NCI-H1436 (cell line): ENCODE results near the gene HMGCLL1.

Experiments used
- DNase-seq: peaks from one replicate; lab custom pipeline; 2025; lab: John Stamatoyannopoulos, UW

Gene HMGCLL1

DNA sequence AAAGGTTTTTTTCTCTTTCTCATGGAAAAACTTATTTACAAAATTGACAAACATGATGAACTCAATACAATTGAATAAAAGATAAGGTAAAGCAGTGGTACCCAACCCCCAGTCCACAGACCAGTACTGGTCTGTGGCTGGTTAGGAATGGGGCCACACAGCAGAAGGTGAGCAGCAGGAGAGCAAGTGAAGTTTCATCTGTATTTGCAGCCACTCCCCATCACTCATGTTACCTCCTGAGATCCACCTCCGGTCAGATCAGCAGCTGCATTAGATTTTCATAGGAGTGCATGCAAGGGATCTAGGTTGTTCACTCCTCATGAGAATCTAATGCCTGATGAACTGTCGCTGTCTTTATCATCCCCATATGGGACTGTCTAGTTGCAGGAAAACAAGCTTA, 47.5 kb downstream of the HMGCLL1 start:
- no peak for DNase-seq

DNA sequence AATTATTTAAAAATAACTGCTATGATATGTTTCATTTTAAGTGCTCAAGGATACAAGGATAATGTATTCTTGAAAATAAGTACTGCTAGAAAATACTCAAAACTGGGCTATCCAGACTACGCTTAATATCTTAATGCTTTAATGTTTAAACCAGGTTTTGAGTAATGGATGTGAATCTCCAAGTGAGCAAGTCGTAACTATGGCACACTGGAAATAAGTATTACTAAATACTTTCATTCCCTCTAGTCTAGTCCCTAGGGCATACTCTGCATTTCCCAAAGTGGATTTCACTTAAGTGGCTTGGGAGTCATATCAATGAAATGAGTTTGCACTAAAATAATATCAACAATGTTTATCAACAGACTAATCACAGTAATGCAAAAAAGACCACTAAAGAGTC, 48.1 kb downstream of the HMGCLL1 start:
- no peak for DNase-seq

DNA sequence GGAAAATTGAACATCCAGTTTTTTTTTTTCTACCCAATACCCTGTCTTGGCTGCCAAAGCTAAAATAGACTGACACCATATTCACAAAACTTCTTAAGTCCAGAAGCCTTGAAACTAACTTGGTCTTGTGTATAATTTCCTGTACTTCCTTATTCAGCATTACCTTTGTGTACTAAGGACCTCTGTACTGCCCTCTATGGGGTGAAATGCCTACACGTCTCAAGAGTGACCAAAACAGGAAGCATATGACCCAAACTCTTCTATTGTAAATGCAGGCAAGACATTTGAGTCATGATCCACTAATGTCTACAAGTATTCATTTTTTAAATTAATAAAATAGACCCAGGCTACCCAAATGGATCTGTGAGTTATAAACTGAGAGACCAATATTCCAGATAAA, 50.4 kb downstream of the HMGCLL1 start:
- DNase-seq: no peak

DNA sequence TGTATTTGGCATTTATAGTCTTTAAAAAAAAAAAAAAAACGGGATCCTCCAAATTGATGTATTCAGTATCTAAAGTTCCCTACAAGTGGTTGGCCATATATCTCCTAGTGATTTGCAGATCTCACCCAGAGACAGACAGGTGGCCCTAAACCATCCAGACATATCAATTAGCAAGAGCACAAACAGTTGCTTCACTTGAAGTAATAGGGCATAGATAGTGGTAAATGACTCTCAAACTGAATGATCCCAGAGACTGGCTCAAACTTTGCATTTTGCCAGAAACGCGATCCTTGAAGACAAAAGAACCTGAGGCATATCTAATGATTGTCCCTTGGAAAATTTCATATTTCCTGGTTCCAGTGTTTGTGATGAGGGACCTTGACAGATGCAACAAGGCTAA, 54.6 kb downstream of the HMGCLL1 start:
- DNase-seq: no peak

DNA sequence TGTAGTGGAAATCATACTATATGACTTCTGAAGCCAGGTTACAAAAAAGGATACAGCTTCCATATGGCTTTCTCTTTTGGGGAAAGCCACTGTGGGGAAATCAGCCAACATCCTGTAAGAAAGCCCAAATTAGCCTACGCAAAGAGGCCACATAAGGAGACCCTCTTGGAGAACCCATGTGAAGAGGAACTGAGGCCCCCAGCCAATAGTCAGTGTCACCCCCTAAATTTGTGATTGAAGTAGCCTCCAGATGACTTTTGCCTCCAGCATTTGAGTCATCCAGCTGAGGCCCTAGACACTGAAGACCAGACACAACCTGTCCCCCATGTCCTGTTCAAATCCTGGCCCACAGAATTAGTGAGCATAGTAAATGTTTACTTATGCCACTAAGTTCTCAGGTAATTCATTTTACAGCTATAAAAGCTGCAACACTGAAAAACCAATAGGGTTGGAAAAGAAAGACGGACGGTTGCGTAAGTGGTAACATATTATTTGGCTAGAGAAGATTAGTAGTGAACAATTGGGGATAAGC, 60.4 kb downstream of the HMGCLL1 start:
- no peak for DNase-seq

DNA sequence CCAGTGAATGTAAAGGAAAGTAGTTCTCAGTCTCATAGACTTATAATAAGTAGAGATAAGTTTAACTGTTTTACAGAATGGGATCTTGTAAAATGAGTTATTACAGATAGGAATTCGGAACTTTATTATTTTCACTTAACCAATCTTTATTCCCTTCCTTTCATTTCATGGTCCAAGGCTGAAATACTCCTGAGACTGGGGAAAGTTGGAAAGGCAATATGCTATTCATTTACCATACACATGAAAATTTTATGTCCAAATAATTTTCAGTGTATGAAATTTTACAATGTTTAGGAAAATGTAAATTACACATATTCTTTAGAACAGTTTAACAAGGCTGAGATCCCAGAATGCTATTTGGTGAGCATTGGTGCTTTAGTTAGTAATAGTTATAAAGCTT, 62.3 kb downstream of the HMGCLL1 start:
- DNase-seq: no peak

DNA sequence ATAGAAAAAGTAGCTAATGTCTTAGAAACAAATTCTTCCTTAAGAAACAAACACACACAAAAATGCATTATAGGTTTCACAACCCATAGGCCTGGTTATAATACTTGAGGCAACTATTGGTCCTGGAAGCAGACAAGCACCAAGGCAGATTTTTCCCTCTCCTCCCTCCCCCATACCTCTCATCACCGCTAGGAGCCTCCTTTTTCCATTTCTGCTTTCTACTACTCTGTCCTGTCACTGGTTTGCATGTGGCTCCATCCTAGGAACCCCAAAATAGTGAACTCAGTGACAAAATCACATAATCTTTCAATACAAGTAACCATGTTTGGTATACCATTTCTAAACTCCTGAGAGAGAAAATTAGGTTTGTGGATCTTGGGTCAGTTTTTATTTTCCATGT, 66.1 kb downstream of the HMGCLL1 start:
- no peak for DNase-seq

DNA sequence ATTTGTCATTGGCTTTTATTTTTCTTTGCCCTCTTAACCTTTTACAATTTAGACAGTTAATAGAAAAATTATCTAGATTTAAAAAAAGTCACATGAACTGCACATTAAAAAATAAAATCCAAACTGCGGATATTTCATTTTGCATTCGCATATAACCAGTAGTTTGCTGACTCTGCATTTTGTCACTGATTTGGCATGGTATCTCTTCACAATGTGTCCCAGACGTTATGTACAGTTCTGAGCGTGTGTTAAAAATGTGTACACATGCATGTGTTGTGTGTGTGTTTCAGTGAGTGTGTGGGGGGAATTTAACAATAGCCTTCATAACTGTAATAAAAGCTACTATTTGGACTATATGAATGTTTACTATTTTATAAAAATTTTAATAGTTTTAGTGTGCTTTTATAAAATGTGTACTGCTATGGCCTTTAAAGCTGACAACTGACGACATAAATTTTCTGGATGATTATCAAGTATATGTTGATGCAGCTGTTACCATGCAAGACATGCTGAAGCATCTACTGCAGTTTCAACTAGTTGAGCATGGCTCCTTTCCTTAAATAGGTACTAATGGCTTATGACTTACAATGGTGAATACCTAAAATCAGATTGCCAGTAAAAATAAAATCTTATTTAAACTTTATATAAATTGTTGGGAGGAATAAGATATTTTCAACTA, 67.7 kb downstream of the HMGCLL1 start:
- DNase-seq: no peak

DNA sequence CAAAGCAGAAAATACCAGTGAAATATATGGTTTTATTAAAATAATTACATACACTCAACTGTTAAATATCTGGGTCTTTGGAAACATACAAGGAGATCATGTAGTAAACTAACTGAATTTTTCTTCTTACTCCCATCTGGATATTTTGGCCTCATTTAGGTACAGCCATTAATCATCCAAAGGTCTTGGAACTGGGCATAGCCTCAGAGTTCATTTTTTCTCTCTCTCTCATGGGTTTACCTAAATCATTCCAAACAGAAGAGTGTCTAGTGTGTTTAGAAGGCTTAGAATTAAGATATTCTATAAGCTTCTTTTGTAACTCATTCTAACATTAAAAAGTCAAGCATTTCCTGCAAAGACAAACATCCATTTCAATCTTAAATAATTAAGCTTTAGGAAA, 79.4 kb downstream of the HMGCLL1 start:
- no peak for DNase-seq

DNA sequence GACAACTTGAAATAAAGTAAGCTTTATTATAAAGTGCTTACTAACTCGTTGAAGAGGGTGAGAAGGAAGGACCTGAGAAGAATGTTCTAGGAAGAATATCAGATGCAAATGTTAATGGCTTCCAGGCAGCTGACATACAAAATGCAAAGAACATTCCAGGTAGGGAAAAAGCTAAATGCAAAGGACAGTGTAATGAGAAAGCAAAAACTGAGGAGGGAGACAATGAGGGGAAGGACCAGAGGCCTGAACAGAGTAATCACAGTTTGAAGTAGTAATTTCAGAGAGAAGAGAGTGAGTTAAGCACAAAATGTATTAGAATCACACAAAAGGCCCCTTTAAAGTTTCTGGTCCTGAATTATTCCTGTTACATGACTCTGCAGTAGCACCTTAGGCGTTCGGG, 81.3 kb downstream of the HMGCLL1 start:
- no peak for DNase-seq

DNA sequence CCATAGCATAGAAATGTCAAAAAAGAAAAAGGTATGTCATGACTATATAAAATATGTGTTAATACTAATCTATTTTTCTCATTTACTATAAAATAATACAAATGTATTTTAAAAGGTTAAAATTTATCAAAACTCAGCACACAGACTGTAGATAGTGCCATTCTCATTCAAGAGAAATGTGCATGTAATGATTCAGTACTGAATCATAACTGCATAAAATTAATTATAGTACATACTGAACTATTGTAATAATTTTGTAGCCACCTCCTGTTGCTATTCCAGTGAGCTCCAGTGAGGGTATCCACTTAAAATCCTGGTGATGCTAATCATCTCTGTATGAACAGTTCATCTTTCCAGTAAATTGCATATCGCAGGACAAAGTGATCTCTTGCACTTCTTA, 82.8 kb downstream of the HMGCLL1 start:
- no peak for DNase-seq

DNA sequence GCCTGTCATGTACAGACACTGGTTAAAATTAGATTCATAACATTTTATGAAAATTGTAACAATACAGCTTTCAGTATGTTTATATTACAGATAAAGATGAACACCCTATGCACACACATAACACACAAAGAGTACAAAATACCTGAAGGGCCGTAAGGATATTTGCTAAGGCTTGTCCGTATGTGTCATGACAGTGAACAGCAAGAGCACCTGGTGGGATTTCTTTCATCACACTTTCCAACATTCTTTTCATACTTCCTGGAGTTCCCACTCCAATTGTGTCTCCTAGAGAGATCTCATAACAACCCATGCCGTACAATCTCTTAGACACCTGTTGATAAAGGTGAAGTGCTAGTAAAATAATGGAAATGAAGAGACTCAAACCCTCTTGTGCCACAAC, 83.7 kb downstream of the HMGCLL1 start:
- DNase-seq: no peak

DNA sequence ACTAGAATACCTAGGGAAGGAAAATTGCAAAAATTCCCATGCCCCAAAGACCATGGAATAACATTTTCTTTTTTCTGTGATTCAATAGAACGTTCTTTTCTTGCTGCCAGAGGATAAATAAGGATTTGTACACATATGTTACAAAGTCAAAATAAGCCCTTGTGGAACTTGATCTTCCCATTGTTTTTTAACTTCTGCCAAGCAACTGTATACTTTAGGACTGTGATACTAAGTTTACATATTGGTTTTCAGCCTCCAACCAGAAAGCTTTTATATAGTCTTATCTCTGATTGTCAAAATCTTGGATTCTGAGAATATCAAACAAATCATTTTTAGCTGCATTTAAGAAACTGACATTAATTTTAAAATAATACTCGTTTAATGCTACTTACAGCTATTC, 84.6 kb downstream of the HMGCLL1 start:
- no peak for DNase-seq

DNA sequence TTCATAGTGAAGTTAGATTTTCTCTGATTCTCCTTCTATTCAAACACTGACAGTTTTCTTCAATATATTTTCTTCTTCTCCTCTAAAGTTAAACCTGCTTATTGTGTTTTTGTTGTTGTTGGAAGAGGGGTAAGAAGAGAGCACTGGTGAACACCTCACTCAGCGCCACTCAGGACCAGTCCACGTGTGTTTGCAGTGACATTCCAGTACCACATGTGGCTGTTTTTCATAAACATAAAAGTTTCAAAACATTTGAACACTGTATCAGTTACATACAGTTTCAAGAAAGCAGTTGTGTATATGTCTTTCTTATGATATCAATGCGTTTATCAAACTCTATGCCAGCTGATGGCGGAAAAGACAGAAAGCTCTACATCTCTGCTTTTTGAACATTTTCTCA, 86.7 kb downstream of the HMGCLL1 start:
- DNase-seq: no peak

DNA sequence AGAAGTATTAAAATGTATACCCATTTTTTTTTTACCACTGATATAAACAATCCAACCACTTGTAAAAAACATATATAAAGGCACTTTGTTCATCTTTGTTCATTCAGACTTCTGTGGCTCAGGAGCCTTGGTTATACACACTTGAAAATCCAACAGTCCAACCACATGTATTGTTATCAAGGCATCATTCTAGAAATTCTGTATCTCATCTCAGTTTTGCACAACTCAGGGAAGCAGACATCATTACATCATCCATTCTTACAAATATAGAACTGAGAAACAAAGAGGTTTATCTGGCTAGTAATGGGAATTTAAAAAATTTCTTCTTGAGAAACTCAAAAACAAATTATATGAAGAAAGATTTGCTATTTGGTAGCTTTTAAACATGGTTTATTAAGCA, 88.1 kb downstream of the HMGCLL1 start:
- no peak for DNase-seq

DNA sequence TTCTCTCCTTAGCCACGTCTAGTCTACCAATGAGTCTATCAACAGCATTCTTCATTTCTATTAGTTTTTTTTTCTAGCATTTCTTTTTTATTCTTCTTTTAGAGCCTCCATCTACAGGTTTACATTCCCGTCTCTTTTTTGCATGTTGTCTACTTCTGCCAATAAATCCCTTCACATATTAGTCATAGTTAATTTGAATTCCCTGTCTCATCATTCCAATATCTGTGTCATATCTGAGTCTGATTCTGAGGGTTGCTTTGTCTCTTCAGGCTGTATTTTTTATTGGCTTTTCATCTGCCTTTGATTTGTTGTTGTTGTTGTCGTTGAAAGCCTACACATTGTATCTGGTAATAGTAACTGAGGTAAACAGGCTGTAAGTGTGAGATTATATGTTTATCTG, 104.6 kb downstream of the HMGCLL1 start:
- DNase-seq: no peak

DNA sequence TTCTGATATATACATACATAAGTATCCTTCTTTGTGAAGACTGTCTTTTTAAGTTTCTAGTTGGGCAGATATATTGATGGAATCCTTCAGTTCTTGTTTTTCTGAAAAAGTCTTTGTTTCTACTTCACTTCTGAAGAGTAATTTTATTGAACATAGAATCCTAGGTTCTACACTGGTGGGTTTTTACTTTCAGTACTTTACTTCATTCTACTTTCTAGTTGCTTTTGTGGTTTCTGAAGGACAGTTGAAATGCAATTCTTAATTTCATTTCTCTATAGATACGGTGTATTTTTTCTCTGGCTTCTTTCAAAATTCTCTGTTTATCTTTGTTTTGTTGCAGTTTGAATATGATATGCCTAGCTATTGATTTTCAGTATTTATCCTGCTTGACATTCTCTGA, 105.3 kb downstream of the HMGCLL1 start:
- no peak for DNase-seq

DNA sequence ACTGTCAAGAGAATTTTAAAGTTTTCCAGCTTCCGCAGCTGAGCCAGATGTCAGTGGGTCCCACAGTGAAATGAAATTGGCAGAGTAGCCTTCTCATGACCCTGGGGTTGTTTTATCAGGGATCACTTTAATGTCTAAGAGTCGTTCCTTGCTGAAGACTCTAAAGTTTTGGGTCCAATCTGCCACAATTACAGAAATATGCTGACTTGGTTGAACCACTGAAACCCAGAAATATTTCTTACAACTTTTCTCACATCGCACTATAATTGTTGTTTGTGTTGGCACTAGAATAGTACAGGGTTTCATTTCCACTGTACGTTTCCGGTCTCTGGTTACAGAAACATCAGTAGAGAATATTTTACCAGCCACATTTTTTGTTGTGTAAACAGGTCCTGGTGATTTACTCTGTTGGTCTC, 109.0 kb downstream of the HMGCLL1 start:
- DNase-seq: no peak

DNA sequence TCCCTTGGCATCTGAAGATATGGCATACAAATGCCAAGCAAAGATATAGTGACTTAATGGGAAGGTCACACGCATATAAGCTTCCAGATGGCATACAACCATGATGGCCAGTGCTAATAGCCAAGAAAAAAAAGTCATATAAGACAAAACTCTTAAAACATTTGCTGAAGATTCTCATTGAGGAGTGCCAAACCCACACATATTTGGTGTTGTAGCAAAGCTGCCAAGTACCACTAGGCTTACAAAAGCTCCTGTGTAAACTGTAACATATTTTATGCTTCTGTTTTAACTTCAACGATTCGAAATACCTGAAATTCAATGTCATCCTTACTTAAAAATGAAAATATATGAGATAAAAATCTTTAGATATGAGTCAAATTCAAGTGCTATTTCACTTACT, 123.0 kb downstream of the HMGCLL1 start:
- DNase-seq: no peak

DNA sequence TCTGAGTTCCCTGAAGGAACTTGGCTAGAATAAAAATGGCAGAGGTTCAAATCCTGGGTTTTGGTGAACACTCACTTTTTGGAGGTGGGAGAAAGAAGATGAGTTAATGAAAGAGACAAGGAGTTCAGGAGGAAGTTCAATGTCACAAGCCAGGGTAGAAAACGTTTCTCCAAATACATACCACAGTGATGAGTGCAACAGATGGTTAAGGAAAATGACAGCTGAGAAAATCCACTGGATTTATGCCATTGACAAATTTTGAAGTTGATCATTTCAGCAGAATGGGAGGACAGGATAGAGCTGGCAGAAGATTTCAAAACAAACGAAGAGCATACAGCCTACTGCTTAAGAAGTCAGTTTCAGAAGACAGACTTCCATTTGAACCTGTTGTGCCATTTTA, 129.0 kb downstream of the HMGCLL1 start:
- no peak for DNase-seq

DNA sequence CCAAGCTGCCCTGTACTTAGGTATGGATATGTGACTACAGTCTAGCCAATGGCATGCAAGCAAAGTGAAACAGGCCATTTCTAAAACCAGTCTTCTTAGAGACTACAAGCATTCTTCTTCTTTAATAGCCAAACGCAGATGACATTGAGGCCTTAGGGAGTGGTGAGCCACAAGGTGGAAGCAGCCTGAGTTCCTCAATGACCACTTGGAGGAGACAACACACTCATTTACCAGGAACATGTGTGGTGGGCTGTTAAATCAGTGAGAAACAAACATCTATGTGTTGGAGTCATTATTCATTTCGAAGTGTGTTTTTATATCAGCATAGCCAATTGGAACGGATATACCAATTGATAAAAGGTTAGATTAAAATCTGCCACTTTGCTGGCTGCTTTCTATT, 129.8 kb downstream of the HMGCLL1 start:
- DNase-seq: no peak

DNA sequence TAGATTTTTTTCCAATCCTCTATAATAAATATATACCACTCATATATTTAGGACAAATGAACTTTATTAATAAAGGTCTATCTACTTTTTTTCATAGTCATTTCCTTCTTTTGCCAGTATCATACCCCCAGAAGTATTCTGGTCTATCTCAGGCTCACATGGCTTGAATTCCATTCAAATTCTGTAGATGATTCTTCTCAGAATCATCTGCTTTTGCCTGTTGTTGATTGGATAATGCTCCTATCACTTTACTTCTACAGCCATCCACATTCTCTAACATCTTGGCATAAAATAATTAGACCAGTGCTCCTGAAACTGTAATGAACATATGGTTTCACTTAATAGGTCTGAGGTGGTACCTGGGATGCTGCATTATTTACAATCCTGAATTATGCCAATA, 130.5 kb downstream of the HMGCLL1 start:
- no peak for DNase-seq

DNA sequence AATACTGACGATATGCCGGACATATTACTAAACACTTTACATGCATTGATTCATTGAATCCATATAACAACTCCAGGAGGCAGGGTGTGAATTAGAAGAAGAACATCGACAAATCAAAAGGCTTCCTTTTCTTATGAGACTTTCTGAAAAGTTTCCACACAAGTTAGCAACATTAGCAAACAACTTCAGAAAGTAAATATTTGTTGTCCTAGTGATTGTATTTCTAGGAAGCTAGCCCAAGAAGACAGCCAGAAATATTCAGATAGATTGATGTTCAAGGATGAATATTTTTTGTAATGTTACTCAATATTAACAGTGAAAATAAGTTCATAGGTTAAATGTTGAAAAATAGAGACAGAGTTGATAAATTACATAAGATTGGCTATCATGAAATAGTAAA, 131.1 kb downstream of the HMGCLL1 start:
- no peak for DNase-seq

DNA sequence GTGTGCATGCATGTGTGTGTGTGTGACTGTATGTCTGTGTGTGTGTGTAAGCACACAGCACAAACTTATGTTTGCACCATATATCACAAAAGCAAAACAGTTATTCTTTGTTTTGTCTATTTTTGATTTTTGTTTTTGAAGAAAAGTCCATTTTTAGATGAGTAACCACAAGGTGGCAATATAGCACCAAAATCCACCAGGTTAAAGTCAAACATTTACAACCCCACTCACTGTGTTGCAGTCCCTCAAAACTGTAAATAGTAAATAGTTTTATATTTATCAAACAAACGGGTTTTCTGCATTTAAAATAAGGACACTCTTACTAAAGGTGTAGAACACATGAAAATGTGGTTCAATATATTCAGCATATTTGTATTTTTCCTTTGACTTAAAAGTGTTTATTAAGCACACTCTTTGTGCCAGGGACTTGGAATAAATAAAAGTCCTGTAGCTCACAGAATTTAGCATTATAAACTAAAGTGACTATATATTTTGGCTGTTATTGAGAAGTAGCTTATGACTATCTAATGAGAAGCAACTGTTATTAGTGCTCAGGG, 133.3 kb downstream of the HMGCLL1 start:
- no peak for DNase-seq
